C4-2B (cell line): Measurements from ENCODE around the gene SRPRA.

Source experiments
- CTCF ChIP-seq: fragments of 450-650 bp; conservative IDR thresholded peaks from 2 replicates; pipeline ENCODE4 v1.5.1; 2017; ENCODE audit warnings: mild to moderate bottlenecking
- ZFX ChIP-seq: fragments of 450-650 bp; IDR thresholded peaks from 2 replicates; pipeline ENCODE4 v1.6.1; 2017

GRCh38 chr11:126254819-126255218 is 13.9 kb downstream of the SRPRA start:
- no peak for TF ChIP-seq CTCF
- TF ChIP-seq ZFX, result no peak
